GM18502 (cell line): ENCODE data around the gene IFI35.
"Not testable (repeated sequence)": the region's sequence is repeated elsewhere in the genome, so short reads cannot be mapped to it uniquely, and the experiment has no call there.

Source experiments
- ATAC-seq: cut with Tn5 transposase; IDR thresholded peaks from one replicate; pipeline ENCODE4 v1.9.1; 2021; ENCODE audit warnings: mild to moderate bottlenecking; ENCODE audit not compliant: unreplicated experiment, poor library complexity

The IFI35 gene

DNA sequence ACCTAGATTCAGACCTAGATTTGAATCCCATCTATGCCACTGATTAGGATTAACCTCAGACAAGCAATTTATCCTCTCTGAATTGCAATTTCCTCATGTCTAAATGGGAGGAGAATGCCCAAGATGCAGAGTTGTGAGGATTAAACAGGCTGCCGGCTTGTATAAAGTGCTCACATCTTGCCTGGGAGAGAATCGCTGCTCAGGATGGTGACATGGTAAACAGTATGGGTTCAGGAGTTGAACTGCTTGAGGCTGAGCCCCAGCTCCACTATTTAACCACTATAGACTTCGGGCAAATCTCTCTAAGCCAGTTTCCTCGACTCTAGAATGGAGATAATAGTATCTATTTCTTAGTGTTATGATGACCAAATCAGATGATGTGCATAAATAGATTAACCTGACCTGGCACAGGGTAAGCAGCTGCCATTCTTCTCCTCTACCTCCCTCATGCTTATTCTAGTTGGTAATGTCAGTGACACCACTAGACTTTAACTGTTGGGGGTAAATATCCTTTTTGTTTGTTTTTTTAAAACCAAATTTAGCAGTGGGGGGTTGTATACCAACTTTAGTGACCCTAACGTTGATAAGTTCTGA lies 9.1 kb upstream of the IFI35 start:
- ATAC-seq, result no peak

GRCh38 chr17:42997984-42998938 lies 8.3 kb upstream of the IFI35 start, which contains the start of gene RPL27:
Gene RPL27 (plus strand): TSS chr17:42998419. CDS start chr17:42998751, 332 bp downstream.
- ATAC-seq, result peak; percentile 88

GRCh38 chr17:42999003-42999525 lies 7.5 kb upstream of the IFI35 start:
- no peak for ATAC-seq

DNA sequence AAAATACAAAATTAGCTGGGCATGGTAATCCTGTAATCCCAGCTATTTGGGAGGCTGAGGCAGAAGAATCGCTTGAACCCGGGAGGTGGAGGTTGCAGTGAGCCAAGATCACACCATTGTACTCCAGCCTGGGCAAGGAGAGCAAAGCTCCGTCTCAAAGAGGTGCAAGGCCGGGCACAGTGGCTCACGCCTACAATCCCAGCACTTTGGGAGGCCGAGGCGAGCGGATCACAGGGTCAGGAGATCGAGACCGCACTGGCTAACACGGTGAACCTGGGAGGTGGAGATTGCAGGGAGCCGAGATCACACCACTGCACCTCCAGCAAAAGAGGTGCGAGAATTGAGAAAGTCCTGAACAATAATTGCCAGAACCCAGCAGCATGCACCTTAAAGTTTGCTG lies 5.7 kb upstream of the IFI35 start:
- ATAC-seq, result not testable (repeated sequence)

DNA sequence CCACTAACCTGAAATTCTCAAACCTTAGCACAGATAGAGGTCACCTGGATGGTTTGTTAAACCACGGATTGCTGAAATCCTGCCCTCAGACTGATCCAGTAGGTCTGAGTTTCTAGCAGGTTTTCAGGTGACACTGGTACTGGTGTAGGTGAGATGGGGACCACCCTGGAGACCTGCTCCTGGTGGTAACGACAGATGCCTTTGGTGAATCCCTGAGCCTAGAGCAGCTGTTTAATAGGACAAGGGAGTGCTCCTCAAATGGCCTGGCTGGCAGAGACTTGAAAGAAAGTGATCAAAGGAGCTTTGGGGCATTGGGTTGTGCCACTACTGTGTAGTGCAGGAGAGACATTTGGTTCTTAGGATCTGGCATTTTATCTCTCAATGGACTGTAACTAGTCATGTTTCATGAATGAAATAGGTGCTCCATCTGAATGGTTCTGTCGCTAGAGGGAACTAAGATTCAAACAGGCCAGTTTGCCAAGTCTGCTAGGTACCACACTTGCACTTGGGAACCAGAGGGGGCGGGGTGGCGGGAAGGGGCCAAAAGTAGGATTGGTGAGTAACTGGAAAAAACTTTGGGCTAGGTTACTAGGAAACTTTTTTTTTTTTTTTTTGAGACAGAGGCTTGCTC lies 2.9 kb upstream of the IFI35 start:
- no peak for ATAC-seq

- ATAC-seq, result no peak
Observed at GRCh38 chr17:43010667-43011308, 4.2 kb downstream of the IFI35 start.

DNA sequence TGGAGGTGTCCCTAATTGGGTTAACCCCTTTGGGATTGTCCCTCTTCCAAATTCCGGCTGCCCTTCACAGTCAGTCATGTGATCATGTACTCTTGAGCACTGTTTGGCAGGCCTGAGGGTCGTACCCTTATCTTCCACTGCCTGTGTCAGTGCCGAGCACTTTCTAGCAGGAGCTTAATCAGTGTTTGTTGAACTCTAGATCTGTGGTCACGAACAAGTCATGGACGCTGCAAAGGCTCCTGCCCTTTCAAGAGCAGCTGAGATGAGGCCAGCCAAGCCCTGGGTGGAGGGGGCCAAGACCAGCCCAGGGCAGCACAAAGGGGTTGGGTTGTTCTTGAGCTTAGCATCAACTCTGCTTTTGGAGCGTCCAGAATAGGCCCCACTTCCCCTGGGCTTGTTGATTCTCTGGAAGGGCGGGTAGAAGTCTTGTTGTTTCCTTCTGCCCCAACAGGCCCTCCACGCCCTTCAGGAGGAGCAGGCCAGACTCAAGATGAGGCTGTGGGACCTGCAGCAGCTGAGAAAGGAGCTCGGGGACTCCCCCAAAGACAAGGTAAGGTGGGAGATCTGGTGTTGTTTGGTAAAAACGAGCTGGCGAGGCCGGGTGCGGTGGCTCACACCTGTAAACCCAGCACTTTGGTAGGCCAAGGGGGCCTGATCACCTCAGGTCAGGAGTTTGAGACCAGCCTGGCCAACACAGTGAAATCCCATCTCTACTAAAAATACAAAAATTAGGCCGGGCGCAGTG lies 5.3 kb downstream of the IFI35 start:
- ATAC-seq, result no peak

DNA sequence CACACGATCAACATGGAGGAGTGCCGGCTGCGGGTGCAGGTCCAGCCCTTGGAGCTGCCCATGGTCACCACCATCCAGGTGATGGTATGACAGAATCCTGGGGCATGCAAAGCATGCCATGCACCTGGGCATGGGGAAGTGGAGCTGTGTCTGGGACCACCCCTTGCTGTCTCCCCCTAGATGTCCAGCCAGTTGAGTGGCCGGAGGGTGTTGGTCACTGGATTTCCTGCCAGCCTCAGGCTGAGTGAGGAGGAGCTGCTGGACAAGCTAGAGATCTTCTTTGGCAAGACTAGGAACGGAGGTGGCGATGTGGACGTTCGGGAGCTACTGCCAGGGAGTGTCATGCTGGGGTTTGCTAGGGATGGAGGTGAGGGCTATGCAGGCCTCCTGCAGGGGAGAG lies 6.7 kb downstream of the IFI35 start:
- no peak for ATAC-seq

DNA sequence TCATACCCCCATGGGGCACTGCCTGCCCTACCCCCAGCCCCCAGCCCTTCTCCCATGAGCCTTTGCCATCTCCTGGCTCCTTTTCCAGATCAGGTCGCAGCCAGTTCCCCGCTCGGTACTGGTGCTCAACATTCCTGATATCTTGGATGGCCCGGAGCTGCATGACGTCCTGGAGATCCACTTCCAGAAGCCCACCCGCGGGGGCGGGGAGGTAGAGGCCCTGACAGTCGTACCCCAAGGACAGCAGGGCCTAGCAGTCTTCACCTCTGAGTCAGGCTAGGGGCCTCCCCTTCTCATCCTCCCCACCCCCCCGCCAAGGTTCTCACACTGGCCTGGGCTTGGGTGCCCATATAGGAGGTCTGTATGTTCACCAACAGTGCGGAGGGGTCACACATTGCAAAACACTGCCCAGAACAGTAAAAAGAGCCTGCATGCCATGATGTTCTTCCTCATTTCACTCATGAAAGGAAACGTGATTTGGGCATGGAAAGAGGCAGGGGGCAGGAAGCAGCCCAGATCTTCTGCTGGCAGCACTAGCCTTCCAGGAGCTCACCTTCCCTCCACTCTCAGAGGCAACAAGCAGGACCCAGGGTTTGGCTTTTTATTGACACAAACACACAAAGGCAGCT lies 7.5 kb downstream of the IFI35 start:
- no peak for ATAC-seq

- no peak for ATAC-seq
Observed at GRCh38 chr17:43014649-43015542, 8.3 kb downstream of the IFI35 start.

- ATAC-seq, result no peak
Observed at GRCh38 chr17:43015579-43015978, 9.0 kb downstream of the IFI35 start.

DNA sequence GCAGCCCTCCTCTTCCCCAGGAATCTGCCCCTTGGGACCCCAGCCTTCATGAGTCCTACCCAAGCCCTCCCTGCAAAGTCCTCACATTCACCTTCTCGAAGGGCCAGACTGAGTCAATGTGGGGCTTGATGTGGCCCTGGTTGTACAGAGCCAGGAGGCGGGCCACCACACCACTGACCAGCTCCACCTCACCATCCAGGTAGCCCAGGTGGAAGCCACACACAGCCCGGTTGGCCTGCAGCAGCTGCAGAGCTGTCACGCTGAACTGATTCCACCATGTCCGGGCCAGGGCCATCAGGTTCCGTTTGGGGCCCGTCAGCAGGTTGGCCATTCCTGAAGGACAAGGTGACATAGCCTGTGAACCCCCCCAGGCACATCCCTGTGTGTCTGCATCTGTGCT lies 9.6 kb downstream of the IFI35 start:
- ATAC-seq, result no peak

DNA sequence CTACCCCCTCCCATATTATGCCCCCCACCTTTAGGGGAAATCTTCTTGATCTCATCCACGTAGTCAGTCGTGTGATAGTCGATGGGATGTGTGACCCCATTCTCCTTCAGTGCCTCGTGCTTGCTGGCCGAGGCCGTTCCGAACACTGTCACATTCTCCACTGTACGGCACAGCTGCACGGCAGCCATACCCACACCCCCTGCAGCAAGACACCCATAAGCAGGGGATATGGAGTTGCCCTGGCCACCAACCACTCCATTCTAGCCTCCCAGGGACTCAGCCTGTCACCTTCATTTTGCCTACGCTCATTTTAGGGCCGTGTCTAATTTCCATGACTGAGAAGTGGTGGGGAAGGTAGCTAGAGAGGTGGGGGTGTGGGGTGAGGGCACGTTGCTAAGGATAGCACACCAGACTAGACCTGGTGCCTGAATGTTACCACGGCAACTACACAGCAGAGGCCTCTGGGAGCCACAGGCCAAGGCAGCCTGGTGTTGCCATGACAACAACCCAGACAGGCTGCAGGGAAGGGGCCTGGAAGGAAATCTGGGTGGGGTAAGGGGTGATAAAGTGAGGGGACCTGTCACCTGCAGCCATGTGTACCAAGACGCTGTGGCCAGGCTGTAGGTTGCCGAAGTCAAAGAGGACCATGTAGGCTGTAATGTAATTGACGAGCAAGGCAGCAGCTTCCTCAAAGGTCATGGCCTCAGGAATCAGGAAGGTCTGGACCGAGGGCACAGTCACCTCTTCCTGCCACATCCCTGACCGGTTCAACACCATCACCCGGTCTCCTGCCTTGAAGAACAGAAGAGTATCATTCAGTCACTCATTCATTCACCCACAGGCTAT lies 11.6 kb downstream of the IFI35 start:
- ATAC-seq, result no peak

DNA sequence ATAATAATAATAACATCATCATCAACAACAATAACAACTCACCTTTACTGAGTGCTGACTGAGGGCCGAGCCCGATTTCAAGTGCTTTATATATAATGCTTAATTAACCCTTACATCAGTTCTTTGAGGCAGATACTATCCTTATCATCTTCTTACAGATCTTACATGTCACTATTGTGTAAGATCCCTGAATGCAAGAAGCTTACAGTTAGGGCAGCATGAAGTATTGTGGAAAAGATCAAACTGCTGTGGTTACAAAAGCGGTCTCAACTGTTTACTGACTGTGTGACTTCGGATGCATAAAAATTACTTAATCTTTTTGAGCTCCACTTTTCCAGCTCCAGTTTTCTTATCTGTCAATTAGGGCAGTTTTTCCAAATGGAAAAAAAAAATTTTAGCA lies 12.3 kb downstream of the IFI35 start:
- no peak for ATAC-seq

DNA sequence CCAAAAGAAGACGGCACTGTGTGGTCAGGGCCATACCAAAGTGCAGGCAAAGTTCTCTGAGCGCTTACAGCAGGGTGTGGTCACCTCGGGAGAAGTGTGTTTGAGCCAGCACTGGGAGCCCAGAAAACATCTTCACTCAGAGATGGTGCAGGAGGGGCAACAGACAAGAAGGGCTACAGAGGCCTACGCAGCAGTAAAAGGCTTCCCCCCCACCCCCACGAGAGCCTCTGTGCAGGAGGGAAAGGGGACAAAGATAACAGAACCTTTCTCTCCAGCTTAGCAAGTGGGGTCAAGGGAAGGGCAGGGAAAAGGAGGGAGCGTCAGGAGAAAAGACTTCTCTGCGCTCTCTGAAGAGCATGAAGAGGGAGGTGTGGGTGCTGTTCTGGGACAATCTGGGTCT lies 12.8 kb downstream of the IFI35 start:
- no peak for ATAC-seq

GRCh38 chr17:43020030-43020621 lies 13.5 kb downstream of the IFI35 start:
- ATAC-seq, result no peak
